Measurements from ENCODE around the gene NECAB2.
A peak's percentile ranks its signal among the peaks of the same experiment; 100 is the strongest.

The NECAB2 gene

GRCh38 chr16:83967838-83968305, at the start of gene NECAB2:
NECAB2 (plus strand) TSS chr16:83968244; CDS start chr16:83968649, 405 bp downstream.
- DNase-seq (ENCODE audit: extremely low spot score, insufficient read length, low read depth) (peak; percentile 33), FAIRE-seq (no peak)

- DNase-seq (ENCODE audit: extremely low spot score, insufficient read length, low read depth) (no peak), FAIRE-seq (no peak)
Measured at GRCh38 chr16:83920894-83921491, 47.1 kb upstream of the NECAB2 start.

- no peak for DNase-seq (ENCODE audit: extremely low spot score, insufficient read length, low read depth)
- FAIRE-seq: no peak
Measured at GRCh38 chr16:83923581-83924365, 44.3 kb upstream of the NECAB2 start.

GRCh38 chr16:83924686-83925085, 43.4 kb upstream of the NECAB2 start:
- FAIRE-seq: no peak
- no peak for DNase-seq (ENCODE audit: extremely low spot score, insufficient read length, low read depth)

GRCh38 chr16:83925095-83925905, 42.7 kb upstream of the NECAB2 start:
- no peak for DNase-seq (ENCODE audit: extremely low spot score, insufficient read length, low read depth)
- no peak for FAIRE-seq

- no peak for FAIRE-seq
Measured at GRCh38 chr16:83925957-83926725, 41.9 kb upstream of the NECAB2 start.

GRCh38 chr16:83926726-83927397, 41.2 kb upstream of the NECAB2 start:
- peak; percentile 65 for FAIRE-seq
- DNase-seq (ENCODE audit: extremely low spot score, insufficient read length, low read depth): peak; percentile 68

More at GRCh38 chr16:83925957-83926725, 41.9 kb upstream of the NECAB2 start:
- DNase-seq (ENCODE audit: extremely low spot score, insufficient read length, low read depth): no peak

- FAIRE-seq (no peak), DNase-seq (ENCODE audit: extremely low spot score, insufficient read length, low read depth) (no peak)
Measured at GRCh38 chr16:83928341-83929055, 39.5 kb upstream of the NECAB2 start.

GRCh38 chr16:83929811-83930555, 38.1 kb upstream of the NECAB2 start:
- no peak for FAIRE-seq
- DNase-seq (ENCODE audit: extremely low spot score, insufficient read length, low read depth): no peak

GRCh38 chr16:83930730-83931500, 37.1 kb upstream of the NECAB2 start:
- FAIRE-seq (no peak), DNase-seq (ENCODE audit: extremely low spot score, insufficient read length, low read depth) (no peak)

GRCh38 chr16:83931556-83931955, 36.5 kb upstream of the NECAB2 start:
- DNase-seq (ENCODE audit: extremely low spot score, insufficient read length, low read depth): no peak
- no peak for FAIRE-seq

- DNase-seq (ENCODE audit: extremely low spot score, insufficient read length, low read depth) (no peak), FAIRE-seq (no peak)
Measured at GRCh38 chr16:83932304-83932703, 35.7 kb upstream of the NECAB2 start.

- FAIRE-seq: no peak
- no peak for DNase-seq (ENCODE audit: extremely low spot score, insufficient read length, low read depth)
Measured at GRCh38 chr16:83932955-83933673, 34.9 kb upstream of the NECAB2 start.

GRCh38 chr16:83933885-83934683, 34.0 kb upstream of the NECAB2 start:
- DNase-seq (ENCODE audit: extremely low spot score, insufficient read length, low read depth) (no peak), FAIRE-seq (no peak)

- DNase-seq (ENCODE audit: extremely low spot score, insufficient read length, low read depth) (no peak), FAIRE-seq (no peak)
Measured at GRCh38 chr16:83934684-83934977, 33.4 kb upstream of the NECAB2 start.
